Activated T-cell treated with anti-CD3 and anti-CD28 coated beads, Interleukin-2, amount 50 U/mL, for 72 hours (primary cell): ENCODE measurements around the gene NAV2. TPM values are rescaled to one million over a fixed set of nuclear protein-coding genes. Genes with fewer than 3 reads are reported as not detected.
"Not testable (repeated sequence)": the region's sequence is repeated elsewhere in the genome, so short reads cannot be mapped to it uniquely, and the experiment has no call there.

Experiments
- ATAC-seq, 2 donors: fragments of 150-1000 bp; cut with Tn5 transposase; replicated peaks in 1 of 2; 2 replicates each; pipeline ENCODE4 v1.10.0; 2021; ENCODE audit warnings: moderate library complexity in 2 of 2, mild to moderate bottlenecking in 1 of 2
- DNase-seq, 2 donors: peaks; one replicate each; pipeline ENCODE4 v3.0.0; 2021 to 2022; ENCODE audit warnings: mixed read lengths in 1 of 2
- H3K27ac Mint-ChIP-seq: one replicate; pipeline ENCODE4 v1.8.0; 2022; ENCODE audit warnings: mild to moderate bottlenecking, moderate library complexity, mixed read lengths
- H3K27me3 Mint-ChIP-seq: one replicate; pipeline ENCODE4 v1.8.0; 2022; ENCODE audit warnings: low read depth, mixed read lengths
- H3K36me3 Mint-ChIP-seq, 2 donors: one replicate each; pipeline ENCODE4 v1.8.0; 2022; ENCODE audit warnings: mixed read lengths in 2 of 2, mild to moderate bottlenecking in 1 of 2; ENCODE audit not compliant: insufficient read depth in 2 of 2
- H3K4me1 Mint-ChIP-seq: one replicate; pipeline ENCODE4 v1.8.0; 2022; ENCODE audit warnings: low read depth, mixed read lengths
- H3K4me3 Mint-ChIP-seq, 2 donors: one replicate each; pipeline ENCODE4 v1.8.0; 2022; ENCODE audit warnings: mild to moderate bottlenecking in 2 of 2, mixed read lengths in 2 of 2, moderate library complexity in 2 of 2
- H3K9me3 Mint-ChIP-seq, 2 donors: one replicate each; pipeline ENCODE4 v1.8.0; 2022; ENCODE audit warnings: mixed read lengths in 2 of 2
- total RNA-seq, 2 donors: library from RNA; stranded (reverse); gene quantifications; one replicate each; pipeline ENCODE4 v1.2.3, GENCODE V29; 2022

The NAV2 gene
- total RNA-seq, 2 donors from 2014 or later = 1.8 to 2.0 TPM

GRCh38 chr11:19913893-19914249, 201.2 kb downstream of the NAV2 start:
- H3K36me3 Mint-ChIP-seq = no peaks in the 10 kb centered on the region
- no peaks in the 10 kb centered on the region for H3K4me1 Mint-ChIP-seq
- H3K9me3 Mint-ChIP-seq = no peaks in the 10 kb centered on the region
- H3K27ac Mint-ChIP-seq = no peak overlapping the region
- H3K27me3 Mint-ChIP-seq = no peaks in the 10 kb centered on the region
- ATAC-seq (no peak), DNase-seq (no peak)
- H3K4me3 Mint-ChIP-seq = no peak overlapping the region

- Mint-ChIP-seq H3K36me3 (no peaks in the 10 kb centered on the region), H3K4me1 (no peaks in the 10 kb centered on the region), H3K9me3 (no peaks in the 10 kb centered on the region), H3K4me3 (no peak overlapping the region), H3K27me3 (peaks cover 7% of the 10 kb centered on the region), H3K27ac (no peak overlapping the region)
- no peak for DNase-seq
- ATAC-seq = no peak
These were observed 203.2 kb downstream of the NAV2 start for GRCh38 chr11:19915808-19916207.

GRCh38 chr11:19917069-19917468, 204.4 kb downstream of the NAV2 start:
- Mint-ChIP-seq H3K36me3 (no peaks in the 10 kb centered on the region), H3K4me1 (no peaks in the 10 kb centered on the region), H3K27me3 (peaks cover 7% of the 10 kb centered on the region), H3K9me3 (no peaks in the 10 kb centered on the region), H3K4me3 (no peak overlapping the region), H3K27ac (no peak overlapping the region)
- DNase-seq (no peak), ATAC-seq (no peak)

DNA sequence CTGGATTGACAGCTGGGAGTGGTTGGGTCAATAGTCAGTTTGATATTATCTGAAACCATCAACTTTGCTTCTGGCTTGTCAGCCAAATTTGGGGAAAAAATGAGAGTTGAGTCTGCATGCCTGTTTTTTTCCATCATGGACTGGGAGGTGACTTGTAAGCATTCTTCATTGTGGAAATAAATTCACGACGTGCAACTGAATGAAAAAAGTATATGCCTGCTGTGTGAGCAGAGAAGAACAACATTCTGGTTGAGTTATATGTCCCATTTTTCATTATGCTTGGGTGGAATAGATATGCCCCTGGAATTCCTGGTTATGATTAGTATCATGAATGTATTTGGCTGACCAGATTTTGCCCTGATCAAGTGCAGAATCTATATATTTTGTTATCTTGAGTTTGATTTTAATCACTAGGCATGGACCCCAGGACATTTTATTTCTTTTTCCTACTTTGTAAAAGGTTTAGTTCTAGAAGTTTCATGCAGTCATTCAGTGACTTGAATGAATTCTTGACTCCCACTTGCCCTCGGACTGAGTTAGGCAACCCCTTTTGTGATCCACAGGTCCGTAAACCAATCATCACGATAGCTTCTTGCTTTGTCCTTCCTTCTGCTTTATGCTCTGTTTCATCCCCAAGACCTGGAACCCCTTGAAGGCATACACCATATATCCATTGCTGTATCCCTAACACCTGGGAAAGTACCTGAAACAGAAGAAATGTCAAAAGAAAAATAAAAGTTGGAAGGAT, 205.8 kb downstream of the NAV2 start:
- H3K4me1 Mint-ChIP-seq = no peaks in the 10 kb centered on the region
- peaks cover 10% of the 10 kb centered on the region for H3K27me3 Mint-ChIP-seq
- DNase-seq (no peak), ATAC-seq (no peak)
- H3K4me3 Mint-ChIP-seq = no peak overlapping the region
- H3K36me3 Mint-ChIP-seq = no peaks in the 10 kb centered on the region
- H3K27ac Mint-ChIP-seq = no peak overlapping the region
- H3K9me3 Mint-ChIP-seq = no peaks in the 10 kb centered on the region

- no peaks in the 10 kb centered on the region for H3K9me3 Mint-ChIP-seq
- H3K4me3 Mint-ChIP-seq = no peak overlapping the region
- H3K27ac Mint-ChIP-seq = no peak overlapping the region
- H3K36me3 Mint-ChIP-seq = no peaks in the 10 kb centered on the region
- ATAC-seq (no peak), DNase-seq (no peak)
- H3K4me1 Mint-ChIP-seq = no peaks in the 10 kb centered on the region
- peaks cover 17% of the 10 kb centered on the region for H3K27me3 Mint-ChIP-seq
These were observed 206.5 kb downstream of the NAV2 start for GRCh38 chr11:19919050-19919561.

DNA sequence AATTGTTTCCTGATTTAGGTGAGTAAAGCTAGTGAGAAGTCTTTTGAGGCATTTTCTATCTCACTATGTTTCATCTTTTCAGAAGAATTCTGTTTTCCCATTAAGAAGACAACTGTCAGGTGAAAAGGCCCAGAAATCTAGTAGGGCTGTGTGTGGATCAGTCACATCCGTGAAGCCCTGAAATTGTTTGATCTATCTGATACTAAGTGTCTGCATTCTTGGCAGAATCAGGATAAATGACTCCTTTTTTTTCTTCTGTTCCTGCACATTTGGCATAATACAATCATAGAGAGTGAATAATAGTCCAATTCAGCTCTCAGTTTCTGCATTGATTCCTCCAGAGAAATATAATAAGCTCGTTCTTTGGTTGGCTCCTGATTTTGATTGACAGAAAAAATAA, 208.3 kb downstream of the NAV2 start:
- Mint-ChIP-seq H3K9me3 (no peaks in the 10 kb centered on the region), H3K4me3 (no peak overlapping the region)

GRCh38 chr11:19921976-19922688, 209.5 kb downstream of the NAV2 start:
- Mint-ChIP-seq H3K4me3 (no peak overlapping the region), H3K9me3 (no peaks in the 10 kb centered on the region), H3K27ac (no peak overlapping the region), H3K36me3 (no peaks in the 10 kb centered on the region), H3K4me1 (no peaks in the 10 kb centered on the region), H3K27me3 (peaks cover 22% of the 10 kb centered on the region)
- ATAC-seq (no peak), DNase-seq (no peak)

More for the DNA sequence above, 208.3 kb downstream of the NAV2 start:
- Mint-ChIP-seq H3K27ac (no peak overlapping the region), H3K27me3 (peaks cover 22% of the 10 kb centered on the region), H3K4me1 (no peaks in the 10 kb centered on the region), H3K36me3 (no peaks in the 10 kb centered on the region)
- ATAC-seq = no peak
- DNase-seq = no peak

DNA sequence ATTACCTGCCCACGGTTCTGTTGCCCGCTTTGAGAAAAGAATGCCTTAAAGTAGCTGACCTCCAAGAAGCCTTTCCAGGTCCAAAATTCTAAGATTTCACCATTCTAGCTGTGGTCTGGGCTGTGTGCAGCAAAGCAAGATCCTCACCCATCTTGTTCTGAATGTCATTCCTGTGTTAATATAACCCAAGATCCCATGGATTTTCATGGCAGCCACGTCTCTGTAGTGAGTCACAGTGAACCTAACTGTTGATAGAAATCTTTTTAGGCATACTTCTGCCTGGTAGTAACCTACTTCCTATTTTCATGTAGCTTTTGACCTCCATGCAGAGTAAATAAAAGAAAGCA, 210.0 kb downstream of the NAV2 start:
- H3K4me1 Mint-ChIP-seq = no peaks in the 10 kb centered on the region
- peaks cover 22% of the 10 kb centered on the region for H3K27me3 Mint-ChIP-seq
- H3K27ac Mint-ChIP-seq = no peak overlapping the region
- H3K9me3 Mint-ChIP-seq = no peaks in the 10 kb centered on the region
- H3K36me3 Mint-ChIP-seq = no peaks in the 10 kb centered on the region
- ATAC-seq (no peak), DNase-seq (no peak)
- H3K4me3 Mint-ChIP-seq = no peak overlapping the region

DNA sequence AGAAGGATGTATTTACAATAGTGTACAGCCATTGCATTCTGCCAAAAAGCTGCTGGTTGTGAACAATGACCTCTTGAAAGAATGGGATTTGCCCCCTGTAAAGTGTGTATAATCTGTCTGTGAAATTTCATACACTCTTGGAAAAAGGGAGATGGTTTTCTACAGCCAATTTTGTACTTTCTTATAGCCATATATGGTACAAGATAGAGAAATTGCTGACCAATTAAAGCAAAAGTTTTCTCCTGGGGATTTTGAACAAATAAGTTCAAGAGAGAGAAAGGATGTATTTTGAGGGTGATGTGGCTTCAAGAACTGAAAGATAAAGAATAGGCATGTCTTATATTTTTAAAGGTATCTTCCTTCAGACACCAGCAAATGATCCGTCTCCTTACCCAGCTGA, 211.0 kb downstream of the NAV2 start:
- H3K4me1 Mint-ChIP-seq = no peaks in the 10 kb centered on the region
- peaks cover 22% of the 10 kb centered on the region for H3K27me3 Mint-ChIP-seq
- H3K4me3 Mint-ChIP-seq = no peak overlapping the region
- no peak overlapping the region for H3K27ac Mint-ChIP-seq
- H3K9me3 Mint-ChIP-seq = no peaks in the 10 kb centered on the region
- ATAC-seq (no peak), DNase-seq (no peak)
- no peaks in the 10 kb centered on the region for H3K36me3 Mint-ChIP-seq

DNA sequence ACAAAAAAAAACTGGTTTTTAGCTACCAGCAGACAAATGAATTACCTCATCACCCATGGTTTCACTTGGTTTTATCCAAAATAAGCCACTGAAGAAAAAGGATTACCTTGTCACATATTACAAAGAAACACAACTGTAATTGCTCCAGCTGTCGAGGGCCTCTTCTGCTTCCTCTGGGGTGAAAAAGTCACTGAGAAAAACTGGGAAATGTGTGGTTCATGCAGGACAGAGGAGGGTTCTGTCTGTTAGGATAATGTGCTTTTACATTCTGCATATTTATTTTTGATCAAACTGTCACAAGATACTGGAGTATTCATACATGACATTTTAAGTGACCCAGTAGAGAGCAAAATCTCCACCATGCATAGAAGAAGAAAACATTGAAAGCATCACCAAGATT, 211.7 kb downstream of the NAV2 start:
- ATAC-seq = no peak
- no peak for DNase-seq
- Mint-ChIP-seq H3K9me3 (no peaks in the 10 kb centered on the region), H3K27ac (no peak overlapping the region), H3K4me3 (no peak overlapping the region), H3K36me3 (no peaks in the 10 kb centered on the region), H3K4me1 (no peaks in the 10 kb centered on the region), H3K27me3 (peaks cover 18% of the 10 kb centered on the region)

DNA sequence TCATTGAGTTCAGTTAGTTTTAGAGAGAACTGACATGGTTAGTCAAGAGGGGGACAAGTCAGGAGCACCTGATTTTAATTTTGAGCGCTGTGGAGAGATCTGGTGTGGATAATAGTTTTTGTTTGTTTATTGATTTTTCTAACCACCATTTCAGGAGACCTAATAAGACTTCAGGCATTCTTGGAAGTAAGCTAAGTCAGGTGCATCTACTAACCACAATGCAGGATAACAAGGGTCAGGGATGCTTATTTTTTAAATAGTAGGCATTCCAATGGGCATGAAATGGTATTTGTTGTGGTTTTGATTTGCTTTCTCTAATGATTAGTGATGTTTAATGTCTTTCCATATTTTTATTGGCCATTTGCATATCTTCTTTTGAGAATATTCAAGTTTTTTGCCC, 212.1 kb downstream of the NAV2 start:
- H3K27me3 Mint-ChIP-seq = peaks cover 15% of the 10 kb centered on the region
- H3K36me3 Mint-ChIP-seq = no peaks in the 10 kb centered on the region
- no peaks in the 10 kb centered on the region for H3K4me1 Mint-ChIP-seq
- no peak overlapping the region for H3K27ac Mint-ChIP-seq
- no peak overlapping the region for H3K4me3 Mint-ChIP-seq
- no peak for DNase-seq
- no peaks in the 10 kb centered on the region for H3K9me3 Mint-ChIP-seq
- no peak for ATAC-seq

DNA sequence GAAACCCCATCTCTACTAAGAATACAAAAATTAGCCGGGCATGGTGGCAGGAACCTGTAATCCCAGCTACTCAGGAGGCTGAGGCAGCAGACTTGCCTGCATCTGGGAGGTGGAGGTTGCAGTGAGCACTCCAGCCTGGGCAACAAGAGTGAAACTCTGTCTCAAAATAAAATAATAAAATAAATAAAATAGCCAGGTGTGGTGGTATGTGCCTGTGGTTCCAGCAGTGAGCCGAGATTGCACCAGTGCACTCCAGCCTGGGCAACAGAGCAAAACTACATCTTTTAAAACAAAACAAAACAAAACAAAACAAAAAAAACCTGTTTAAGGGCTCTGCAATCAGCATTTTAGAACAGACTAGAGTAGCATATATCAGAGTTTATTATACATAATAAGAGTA, 214.8 kb downstream of the NAV2 start:
- not testable (repeated sequence) for H3K4me1 Mint-ChIP-seq, ATAC-seq, H3K36me3 Mint-ChIP-seq, H3K4me3 Mint-ChIP-seq, H3K27ac Mint-ChIP-seq, DNase-seq, H3K9me3 Mint-ChIP-seq
- H3K27me3 Mint-ChIP-seq = peaks cover 15% of the 10 kb centered on the region

GRCh38 chr11:19929147-19929546, 216.5 kb downstream of the NAV2 start:
- ATAC-seq (no peak), DNase-seq (no peak)
- H3K9me3 Mint-ChIP-seq = no peaks in the 10 kb centered on the region
- H3K4me3 Mint-ChIP-seq = no peak overlapping the region
- no peak overlapping the region for H3K27ac Mint-ChIP-seq
- peaks cover 5% of the 10 kb centered on the region for H3K27me3 Mint-ChIP-seq
- H3K4me1 Mint-ChIP-seq = no peaks in the 10 kb centered on the region
- no peaks in the 10 kb centered on the region for H3K36me3 Mint-ChIP-seq

GRCh38 chr11:19929655-19930054, 217.0 kb downstream of the NAV2 start:
- Mint-ChIP-seq H3K36me3 (no peaks in the 10 kb centered on the region), H3K27me3 (no peaks in the 10 kb centered on the region), H3K9me3 (no peaks in the 10 kb centered on the region), H3K4me3 (no peak overlapping the region), H3K4me1 (no peaks in the 10 kb centered on the region), H3K27ac (no peak overlapping the region)
- ATAC-seq (no peak), DNase-seq (no peak)
